ENCODE data around the gene SPECC1L. TPM values are rescaled to one million over a fixed set of nuclear protein-coding genes. Genes with fewer than 3 reads are reported as not detected.

The SPECC1L gene
- total and polyA plus RNA-seq, 8 donors = 6.0 to 53.1 (median 21.8) TPM

GRCh38 chr22:24423519-24424000 is 152.9 kb downstream of the SPECC1L start:
- Histone ChIP-seq H3K4me1 (peaks cover 25 to 55% (median 37%) of the 10 kb centered on the region in 4 donors), H3K4me3 (peak overlapping the region; percentile 59 to 73 (median 60)), H3K36me3 (peaks cover 0 to under 1% (median 0%) of the 10 kb centered on the region in 4 donors), H3K27ac (peak overlapping the region in 4 of 5 donors; percentile 32 to 77 (median 71)), H3K27me3 (peaks cover 0 to 35% (median 12%) of the 10 kb centered on the region in 3 donors), H3K9me3 (no peaks in the 10 kb centered on the region)
- DNase-seq = peak; percentile 73 to 82
- WGBS, 5 donors = 1 to 8% (median 2%) methylated on average over 8 to 56 of the region's 56 CpGs
- intact Hi-C loops (cut with DNase I; ENCODE audit: low total_unique reads) = loop anchor here (5.0 kb wide), 1 partner anchor 79 kb away; no protein-coding TSS in a partner anchor
- no peak for TF ChIP-seq EP300 (IDR thresholded peaks at IDR 0.05)
- peak in 5 of 7 experiments; percentile 15 to 98 (median 94) for TF ChIP-seq CTCF (IDR thresholded peaks at IDR 0.05)
- TF ChIP-seq POLR2A (IDR thresholded peaks at IDR 0.05) = no peak
- peak in 1 of 3 donors; percentile 3 for TF ChIP-seq POLR2AphosphoS5 (IDR thresholded peaks at IDR 0.05)

- Histone ChIP-seq H3K4me3 (peak overlapping the region; percentile 59 to 73 (median 60)), H3K9me3 (no peaks in the 10 kb centered on the region), H3K27ac (peak overlapping the region; percentile 20 to 77 (median 67)), H3K27me3 (peaks cover 0 to 35% (median 12%) of the 10 kb centered on the region in 3 donors), H3K36me3 (no peaks in the 10 kb centered on the region), H3K4me1 (peaks cover 25 to 62% (median 37%) of the 10 kb centered on the region in 4 donors)
- 8 to 28% (median 10%) methylated on average over 32 to 105 of the region's 105 CpGs for WGBS, 5 donors
- peak in 1 of 2 donors; percentile 69 for DNase-seq
- intact Hi-C loops (cut with DNase I; ENCODE audit: low total_unique reads) = loop anchor here (5.0 kb wide), 1 partner anchor 78 kb away; no protein-coding TSS in a partner anchor
- TF ChIP-seq POLR2A (IDR thresholded peaks at IDR 0.05) (no peak), EP300 (IDR thresholded peaks at IDR 0.05) (no peak), CTCF (IDR thresholded peaks at IDR 0.05) (no peak), POLR2AphosphoS5 (IDR thresholded peaks at IDR 0.05) (no peak)
These were observed 153.6 kb downstream of the SPECC1L start for GRCh38 chr22:24424001-24424900.

GRCh38 chr22:24424901-24425775 is 154.5 kb downstream of the SPECC1L start:
- peaks cover 25 to 63% (median 37%) of the 10 kb centered on the region in 4 donors for H3K4me1 ChIP-seq

More at GRCh38 chr22:24424901-24425775, 154.5 kb downstream of the SPECC1L start:
- intact Hi-C loops (cut with DNase I; ENCODE audit: low total_unique reads) = loop anchor here (5.0 kb wide), 1 partner anchor 77 kb away; no protein-coding TSS in a partner anchor
- no peaks in the 10 kb centered on the region for H3K9me3 ChIP-seq
- peak overlapping the region in 4 of 5 donors; percentile 20 to 77 (median 71) for H3K27ac ChIP-seq
- H3K36me3 ChIP-seq = no peaks in the 10 kb centered on the region
- DNase-seq = no peak
- H3K27me3 ChIP-seq = peaks cover 0 to 35% (median 12%) of the 10 kb centered on the region in 3 donors
- WGBS, 5 donors = 78 to 90% (median 83%) methylated on average over 16 to 32 of the region's 32 CpGs
- no peak for TF ChIP-seq CTCF (IDR thresholded peaks at IDR 0.05)
- peak overlapping the region; percentile 59 to 73 (median 60) for H3K4me3 ChIP-seq

All from stomach (tissue), 9 donors.